Fibroblast of lung (primary cell): ENCODE results near the gene NDUFB7. TPM values are rescaled to one million over a fixed set of nuclear protein-coding genes. Genes with fewer than 3 reads are reported as not detected.

ENCODE experiments used
- DNase-seq, 2 donors: peaks; one replicate each; pipeline versions ENCODE4 v3.0.0 to v3.0.0-alpha.2; 2010; ENCODE audit warnings: low read depth in 2 of 2
- H2AFZ ChIP-seq: 2 replicates; pipeline ENCODE4 v1.5.1; 2012; ENCODE audit warnings: low read length, control low read depth, inconsistent platforms
- H3K27ac ChIP-seq: 2 replicates; pipeline ENCODE4 v1.5.1; 2011; ENCODE audit warnings: low read length, control low read depth; ENCODE audit not compliant: insufficient read depth
- H3K27me3 ChIP-seq: 2 replicates; pipeline ENCODE4 v1.5.1; 2011; ENCODE audit warnings: mild to moderate bottlenecking, low read length; ENCODE audit not compliant: control insufficient read depth, insufficient read depth
- H3K36me3 ChIP-seq: 2 replicates; pipeline ENCODE4 v1.5.1; 2011; ENCODE audit warnings: low read length; ENCODE audit not compliant: control insufficient read depth, insufficient read depth
- H3K4me1 ChIP-seq: 2 replicates; pipeline ENCODE4 v1.5.1; 2011; ENCODE audit warnings: low read length; ENCODE audit not compliant: control insufficient read depth, insufficient read depth; ENCODE audit errors: extremely low read depth
- H3K4me2 ChIP-seq: 2 replicates; pipeline ENCODE4 v1.5.1; 2011; ENCODE audit warnings: low read length, control low read depth; ENCODE audit not compliant: insufficient read depth; ENCODE audit errors: extremely low read depth
- H3K4me3 ChIP-seq, 4 experiments: fragments of 200-600 bp in 1 of 4; sonication (generic) in 1 of 4; replicated peaks in 1 of 4; 2 replicates each; pipeline ENCODE4 v1.5.1; 2011 to 2016; ENCODE audit warnings: low read length in 4 of 4, low read depth in 3 of 4, mild to moderate bottlenecking in 3 of 4, control low read depth in 2 of 4, inconsistent platforms in 1 of 4, mixed read lengths in 1 of 4; ENCODE audit not compliant: insufficient read depth in 1 of 4; ENCODE audit errors: control extremely low read depth in 1 of 4
- H3K79me2 ChIP-seq: 2 replicates; pipeline ENCODE4 v1.5.1; 2012; ENCODE audit warnings: mild to moderate bottlenecking, low read length, inconsistent platforms; ENCODE audit not compliant: control insufficient read depth, insufficient read depth
- H3K9ac ChIP-seq: 2 replicates; pipeline ENCODE4 v1.5.1; 2011; ENCODE audit warnings: mild to moderate bottlenecking, low read length, control low read depth; ENCODE audit not compliant: insufficient read depth
- H3K9me3 ChIP-seq: 2 replicates; pipeline ENCODE4 v1.5.1; 2012; ENCODE audit warnings: low read depth, low read length; ENCODE audit not compliant: control insufficient read depth, insufficient read depth
- H4K20me1 ChIP-seq: 2 replicates; pipeline ENCODE4 v1.5.1; 2011; ENCODE audit warnings: low read length; ENCODE audit not compliant: control insufficient read depth, insufficient read depth; ENCODE audit errors: extremely low read depth
- EZH2 ChIP-seq: IDR thresholded peaks from 2 replicates; pipeline ENCODE4 v1.5.1; 2012; ENCODE audit warnings: low read length, control low read depth, mild to moderate bottlenecking; ENCODE audit errors: missing control alignments
- polyA plus RNA-seq, 2 donors: library from polyadenylated mRNA; depleted of rRNA in 1 of 2; stranded (reverse) in 1 of 2; unstranded in 1 of 2; fragments of >200 nt; gene quantifications; 2 replicates each; pipeline ENCODE4 v1.2.1, GENCODE V29; 2011 to 2012; ENCODE audit warnings: missing spikeins in 1 of 2
- total RNA-seq: library from RNA; depleted of rRNA; stranded (reverse); fragments of >200 nt; gene quantifications from 2 replicates; pipeline ENCODE4 v1.2.1, GENCODE V29; 2014
- TF ChIP-seq, protein P1 (sequence below), 2 donors: IDR thresholded peaks in 1 of 2; conservative IDR thresholded peaks in 1 of 2; 1 replicate in 1 of 2; 2 replicates in 1 of 2; pipeline ENCODE4 v1.5.1; 2011 to 2012; ENCODE audit warnings: low read length in 2 of 2, control low read depth in 1 of 2, inconsistent platforms in 1 of 2, low read depth in 1 of 2, mild to moderate bottlenecking in 1 of 2

NDUFB7 gene
- total and polyA plus RNA-seq, 2 donors (not counting 1 experiment from before 2014, with no cell fraction given), result 100 to 253 TPM

DNA sequence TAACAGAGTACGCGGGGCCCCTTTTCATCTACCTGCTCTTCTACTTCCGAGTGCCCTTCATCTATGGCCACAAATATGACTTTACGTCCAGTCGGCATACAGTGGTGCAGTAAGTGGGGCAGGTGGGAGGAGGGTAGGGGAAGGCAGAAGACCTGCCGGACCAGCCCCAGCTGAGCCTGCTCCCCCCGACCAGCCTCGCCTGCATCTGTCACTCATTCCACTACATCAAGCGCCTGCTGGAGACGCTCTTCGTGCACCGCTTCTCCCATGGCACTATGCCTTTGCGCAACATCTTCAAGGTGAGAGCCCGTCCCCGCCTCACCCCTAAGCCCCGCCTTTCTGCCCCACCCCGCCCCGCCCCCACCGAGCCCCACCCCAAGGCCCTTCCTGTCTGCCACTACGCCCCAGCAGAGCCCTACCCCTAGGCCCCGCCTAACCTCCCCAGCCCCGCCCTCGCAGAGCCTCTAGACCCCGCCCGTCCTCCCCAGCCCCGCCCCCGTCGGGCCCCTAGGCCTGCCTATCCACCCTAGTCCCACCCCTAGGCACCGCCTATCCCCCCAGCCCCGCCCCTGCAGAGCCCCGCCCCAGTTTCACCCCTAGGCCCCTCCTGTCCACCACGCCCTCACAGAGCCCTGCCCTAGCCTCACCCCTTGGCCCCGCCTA lies 7.7 kb downstream of the NDUFB7 start:
- H3K79me2 ChIP-seq, result peaks cover 2% of the 10 kb centered on the region

DNA sequence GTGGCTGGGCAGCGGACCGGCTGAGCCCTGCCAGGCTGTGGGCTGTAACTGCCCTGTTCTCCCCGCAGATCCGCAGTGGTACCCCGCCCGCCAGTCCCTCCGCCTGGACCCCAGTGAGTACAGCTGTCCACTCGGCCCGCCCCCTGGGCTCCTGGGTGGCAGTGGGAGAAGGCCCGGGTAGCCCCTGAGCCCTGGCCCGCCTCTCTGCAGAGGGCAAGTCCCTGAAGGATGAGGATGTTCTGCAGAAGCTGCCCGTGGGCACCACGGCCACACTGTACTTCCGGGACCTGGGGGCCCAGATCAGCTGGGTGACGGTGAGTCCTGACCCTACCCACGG lies 8.3 kb downstream of the NDUFB7 start:
- Histone ChIP-seq H3K4me1 (peaks cover 7% of the 10 kb centered on the region), H3K9me3 (no peaks in the 10 kb centered on the region), H4K20me1 (no peaks in the 10 kb centered on the region), H3K79me2 (peaks cover 2% of the 10 kb centered on the region), H3K27ac (no peak overlapping the region), H3K27me3 (no peaks in the 10 kb centered on the region), H3K4me2 (no peak overlapping the region), H3K36me3 (peaks cover 5% of the 10 kb centered on the region), H2AFZ (no peak overlapping the region), H3K9ac (no peak overlapping the region), H3K4me3 (no peak overlapping the region)
- TF ChIP-seq, protein P1, sequence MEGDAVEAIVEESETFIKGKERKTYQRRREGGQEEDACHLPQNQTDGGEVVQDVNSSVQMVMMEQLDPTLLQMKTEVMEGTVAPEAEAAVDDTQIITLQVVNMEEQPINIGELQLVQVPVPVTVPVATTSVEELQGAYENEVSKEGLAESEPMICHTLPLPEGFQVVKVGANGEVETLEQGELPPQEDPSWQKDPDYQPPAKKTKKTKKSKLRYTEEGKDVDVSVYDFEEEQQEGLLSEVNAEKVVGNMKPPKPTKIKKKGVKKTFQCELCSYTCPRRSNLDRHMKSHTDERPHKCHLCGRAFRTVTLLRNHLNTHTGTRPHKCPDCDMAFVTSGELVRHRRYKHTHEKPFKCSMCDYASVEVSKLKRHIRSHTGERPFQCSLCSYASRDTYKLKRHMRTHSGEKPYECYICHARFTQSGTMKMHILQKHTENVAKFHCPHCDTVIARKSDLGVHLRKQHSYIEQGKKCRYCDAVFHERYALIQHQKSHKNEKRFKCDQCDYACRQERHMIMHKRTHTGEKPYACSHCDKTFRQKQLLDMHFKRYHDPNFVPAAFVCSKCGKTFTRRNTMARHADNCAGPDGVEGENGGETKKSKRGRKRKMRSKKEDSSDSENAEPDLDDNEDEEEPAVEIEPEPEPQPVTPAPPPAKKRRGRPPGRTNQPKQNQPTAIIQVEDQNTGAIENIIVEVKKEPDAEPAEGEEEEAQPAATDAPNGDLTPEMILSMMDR (conservative IDR thresholded peaks at IDR 0.05 in 1 of 2, IDR thresholded peaks at IDR 0.05 in 1 of 2; ENCODE audit: low read depth in 1 of 2, low read length in 2 of 2), result no peak
- TF ChIP-seq EZH2, result no peak
- DNase-seq, result no peak

More for the DNA sequence above, 7.7 kb downstream of the NDUFB7 start:
- peaks cover 5% of the 10 kb centered on the region for H3K36me3 ChIP-seq
- TF ChIP-seq, protein P1 (conservative IDR thresholded peaks at IDR 0.05 in 1 of 2, IDR thresholded peaks at IDR 0.05 in 1 of 2; ENCODE audit: low read depth in 1 of 2, low read length in 2 of 2), result no peak
- TF ChIP-seq EZH2, result no peak
- no peak overlapping the region for H3K4me3 ChIP-seq
- H3K27me3 ChIP-seq, result no peaks in the 10 kb centered on the region
- H4K20me1 ChIP-seq, result no peaks in the 10 kb centered on the region
- no peak overlapping the region for H2AFZ ChIP-seq
- H3K27ac ChIP-seq, result no peak overlapping the region
- peaks cover 7% of the 10 kb centered on the region for H3K4me1 ChIP-seq
- H3K9me3 ChIP-seq, result no peaks in the 10 kb centered on the region
- H3K9ac ChIP-seq, result no peak overlapping the region
- no peak for DNase-seq
- no peak overlapping the region for H3K4me2 ChIP-seq

DNA sequence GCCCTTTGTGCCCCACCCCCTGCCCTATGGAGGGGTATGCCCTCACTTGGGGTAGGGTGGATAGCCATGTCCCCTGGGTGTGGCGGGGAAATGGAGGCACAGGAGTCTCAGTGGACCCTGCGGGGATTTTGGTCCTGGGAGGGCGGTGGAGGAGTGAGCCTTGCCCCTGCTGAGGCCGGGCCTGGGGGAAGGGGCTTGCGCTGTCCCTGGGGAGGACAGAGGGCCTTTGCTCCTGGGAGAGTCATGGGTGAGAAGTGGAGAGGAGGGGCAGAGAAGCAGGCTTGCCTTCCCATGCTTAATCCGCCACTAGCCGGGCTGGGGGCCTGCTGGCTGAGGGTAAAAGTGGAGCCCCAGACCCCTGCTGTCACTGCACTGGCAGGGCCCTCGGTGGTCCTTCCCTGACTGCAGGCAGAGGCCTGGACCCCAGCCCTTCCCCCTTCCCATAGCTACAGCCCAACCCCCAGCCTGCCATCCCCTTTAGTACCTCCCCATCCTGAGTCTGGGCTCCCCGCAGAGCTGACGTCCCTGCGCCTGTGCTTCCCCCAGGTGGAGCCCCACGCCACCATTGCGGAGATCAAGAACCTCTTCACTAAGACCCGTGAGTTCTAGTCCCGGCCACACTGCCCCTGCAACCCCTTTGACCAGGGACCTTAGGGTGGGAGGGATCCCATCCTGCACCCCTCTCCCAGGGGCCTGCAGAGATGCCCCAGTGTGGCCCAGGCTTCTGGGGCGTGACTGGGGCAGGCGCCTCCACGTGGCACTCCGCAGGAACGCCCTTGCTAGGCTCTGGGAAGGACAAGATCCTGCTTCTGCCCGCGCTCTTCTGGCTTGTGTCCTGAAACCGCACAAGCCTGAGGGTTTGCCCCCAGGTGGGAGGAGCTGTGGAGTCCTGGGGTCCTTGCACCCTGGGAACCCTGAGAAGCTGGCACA lies 8.9 kb downstream of the NDUFB7 start:
- Histone ChIP-seq H3K4me2 (no peak overlapping the region), H3K36me3 (peaks cover 5% of the 10 kb centered on the region), H3K9me3 (no peaks in the 10 kb centered on the region), H3K27ac (no peak overlapping the region), H3K9ac (no peak overlapping the region), H2AFZ (no peak overlapping the region), H3K27me3 (no peaks in the 10 kb centered on the region), H3K4me3 (no peak overlapping the region), H3K79me2 (peaks cover 2% of the 10 kb centered on the region), H4K20me1 (no peaks in the 10 kb centered on the region), H3K4me1 (peaks cover 7% of the 10 kb centered on the region)
- DNase-seq, result no peak
- TF ChIP-seq, protein P1 (conservative IDR thresholded peaks at IDR 0.05 in 1 of 2, IDR thresholded peaks at IDR 0.05 in 1 of 2; ENCODE audit: low read depth in 1 of 2, low read length in 2 of 2), result no peak
- TF ChIP-seq EZH2, result no peak
